ENCODE measurements around the gene SHROOM1. TPM values are rescaled to one million over a fixed set of nuclear protein-coding genes. Genes with fewer than 3 reads are reported as not detected.
"Not testable (repeated sequence)": the region's sequence is repeated elsewhere in the genome, so short reads cannot be mapped to it uniquely, and the experiment has no call there.

Gene SHROOM1
- total and polyA plus RNA-seq, 4 donors = 4.5 to 17.6 (median 8.9) TPM

- Histone ChIP-seq H3K27ac (ENCODE audit: low read depth, low read length) (no peak overlapping the region), H3K27me3 (ENCODE audit: control insufficient read depth, insufficient read depth, low read length) (peaks cover 37% of the 10 kb centered on the region), H3K4me1 (ENCODE audit: control insufficient read depth, insufficient read depth, low read length) (peaks cover 22% of the 10 kb centered on the region), H3K9me3 (ENCODE audit: control insufficient read depth, insufficient read depth, low read length) (no peaks in the 10 kb centered on the region), H3K4me3 (ENCODE audit: low read depth, low read length) (no peak overlapping the region), H3K36me3 (ENCODE audit: control insufficient read depth, insufficient read depth, low read length) (no peaks in the 10 kb centered on the region)
- 73% methylated on average over 3 of the region's 5 CpGs for WGBS (ENCODE audit: insufficient coverage)
- no peak for DNase-seq (ENCODE audit: low read depth in 4 of 6, low spot score in 6 of 6)
Measured at GRCh38 chr5:132810605-132811004, 19.8 kb downstream of the SHROOM1 start.

GRCh38 chr5:132808866-132809265 is 21.6 kb downstream of the SHROOM1 start:
- Histone ChIP-seq H3K36me3 (ENCODE audit: control insufficient read depth, insufficient read depth, low read length) (no peaks in the 10 kb centered on the region), H3K4me3 (ENCODE audit: low read depth, low read length) (no peak overlapping the region), H3K27ac (ENCODE audit: low read depth, low read length) (no peak overlapping the region), H3K4me1 (ENCODE audit: control insufficient read depth, insufficient read depth, low read length) (peaks cover 20% of the 10 kb centered on the region), H3K27me3 (ENCODE audit: control insufficient read depth, insufficient read depth, low read length) (peaks cover 31% of the 10 kb centered on the region), H3K9me3 (ENCODE audit: control insufficient read depth, insufficient read depth, low read length) (no peaks in the 10 kb centered on the region)
- 78% methylated on average over 2 of the region's 3 CpGs for WGBS (ENCODE audit: insufficient coverage)
- no peak for DNase-seq (ENCODE audit: low read depth in 4 of 6, low spot score in 6 of 6)

DNA sequence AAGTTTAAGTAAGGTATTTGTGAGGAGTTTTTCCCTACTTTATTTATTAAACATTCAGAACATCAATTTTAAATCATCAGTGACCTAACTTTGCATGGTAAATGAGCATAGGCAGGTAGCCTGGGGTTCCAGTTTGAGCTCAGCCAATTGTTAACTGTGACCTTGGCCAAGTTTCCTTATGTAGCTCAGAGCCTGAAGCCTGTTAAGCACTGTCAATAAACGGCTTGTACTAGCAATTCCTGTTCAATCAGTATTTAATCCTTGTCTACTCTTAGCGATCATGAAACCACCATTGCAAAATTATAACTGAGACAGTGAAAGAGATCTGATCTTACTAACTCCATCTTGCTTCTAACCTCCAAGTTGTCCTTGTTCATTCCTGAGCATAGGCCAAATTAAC is 22.0 kb downstream of the SHROOM1 start:
- no peak overlapping the region for H3K4me3 ChIP-seq (ENCODE audit: low read depth, low read length)
- no CpG with 5 or more reads among the region's 2 CpGs for WGBS (ENCODE audit: insufficient coverage)
- H3K4me1 ChIP-seq (ENCODE audit: control insufficient read depth, insufficient read depth, low read length) = peaks cover 17% of the 10 kb centered on the region
- no peaks in the 10 kb centered on the region for H3K36me3 ChIP-seq (ENCODE audit: control insufficient read depth, insufficient read depth, low read length)
- H3K27ac ChIP-seq (ENCODE audit: low read depth, low read length) = no peak overlapping the region
- DNase-seq (ENCODE audit: low read depth in 4 of 6, low spot score in 6 of 6) = no peak
- peaks cover 28% of the 10 kb centered on the region for H3K27me3 ChIP-seq (ENCODE audit: control insufficient read depth, insufficient read depth, low read length)
- H3K9me3 ChIP-seq (ENCODE audit: control insufficient read depth, insufficient read depth, low read length) = no peaks in the 10 kb centered on the region

- no peak overlapping the region for H3K27ac ChIP-seq (ENCODE audit: low read depth, low read length)
- DNase-seq (ENCODE audit: low read depth in 4 of 6, low spot score in 6 of 6) = peak in 1 of 6 donors; percentile 50
- H3K4me1 ChIP-seq (ENCODE audit: control insufficient read depth, insufficient read depth, low read length) = peaks cover 14% of the 10 kb centered on the region
- no peaks in the 10 kb centered on the region for H3K36me3 ChIP-seq (ENCODE audit: control insufficient read depth, insufficient read depth, low read length)
- H3K4me3 ChIP-seq (ENCODE audit: low read depth, low read length) = no peak overlapping the region
- WGBS (ENCODE audit: insufficient coverage) = 45% methylated on average over 7 of the region's 12 CpGs
- H3K27me3 ChIP-seq (ENCODE audit: control insufficient read depth, insufficient read depth, low read length) = peaks cover 20% of the 10 kb centered on the region
- no peaks in the 10 kb centered on the region for H3K9me3 ChIP-seq (ENCODE audit: control insufficient read depth, insufficient read depth, low read length)
Measured at GRCh38 chr5:132807163-132807838, 23.1 kb downstream of the SHROOM1 start.

GRCh38 chr5:132806804-132807162 is 23.7 kb downstream of the SHROOM1 start:
- not testable (repeated sequence) for H3K36me3 ChIP-seq (ENCODE audit: control insufficient read depth, insufficient read depth, low read length); H3K9me3 ChIP-seq (ENCODE audit: control insufficient read depth, insufficient read depth, low read length); H3K27ac ChIP-seq (ENCODE audit: low read depth, low read length); DNase-seq (ENCODE audit: low read depth in 4 of 6, low spot score in 6 of 6); H3K4me3 ChIP-seq (ENCODE audit: low read depth, low read length)
- H3K27me3 ChIP-seq (ENCODE audit: control insufficient read depth, insufficient read depth, low read length) = peaks cover 14% of the 10 kb centered on the region
- peaks cover 11% of the 10 kb centered on the region for H3K4me1 ChIP-seq (ENCODE audit: control insufficient read depth, insufficient read depth, low read length)
- 100% methylated on average over 4 of the region's 12 CpGs for WGBS (ENCODE audit: insufficient coverage)

DNA sequence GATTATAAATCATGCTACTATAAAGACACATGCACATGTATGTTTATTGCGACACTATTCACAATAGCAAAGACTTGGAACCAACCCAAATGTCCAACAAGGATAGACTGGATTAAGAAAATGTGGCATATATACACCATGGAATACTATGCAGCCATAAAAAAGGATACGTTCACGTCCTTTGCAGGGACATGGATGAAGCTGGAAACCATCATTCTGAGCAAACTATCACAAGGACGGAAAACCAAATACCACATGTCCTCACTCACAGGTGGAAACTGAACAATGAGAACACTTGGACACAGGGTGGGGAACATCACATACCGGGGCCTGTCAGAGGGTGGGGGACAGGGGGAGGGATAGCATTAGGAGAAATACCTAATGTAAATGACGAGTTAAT is 24.6 kb downstream of the SHROOM1 start:
- H3K9me3 ChIP-seq (ENCODE audit: control insufficient read depth, insufficient read depth, low read length); H3K36me3 ChIP-seq (ENCODE audit: control insufficient read depth, insufficient read depth, low read length); DNase-seq (ENCODE audit: low read depth in 4 of 6, low spot score in 6 of 6); H3K27me3 ChIP-seq (ENCODE audit: control insufficient read depth, insufficient read depth, low read length); H3K27ac ChIP-seq (ENCODE audit: low read depth, low read length); H3K4me3 ChIP-seq (ENCODE audit: low read depth, low read length): not testable (repeated sequence)
- H3K4me1 ChIP-seq (ENCODE audit: control insufficient read depth, insufficient read depth, low read length) = peaks cover 11% of the 10 kb centered on the region
- 100% methylated on average over 1 of the region's 6 CpGs for WGBS (ENCODE audit: insufficient coverage)

DNA sequence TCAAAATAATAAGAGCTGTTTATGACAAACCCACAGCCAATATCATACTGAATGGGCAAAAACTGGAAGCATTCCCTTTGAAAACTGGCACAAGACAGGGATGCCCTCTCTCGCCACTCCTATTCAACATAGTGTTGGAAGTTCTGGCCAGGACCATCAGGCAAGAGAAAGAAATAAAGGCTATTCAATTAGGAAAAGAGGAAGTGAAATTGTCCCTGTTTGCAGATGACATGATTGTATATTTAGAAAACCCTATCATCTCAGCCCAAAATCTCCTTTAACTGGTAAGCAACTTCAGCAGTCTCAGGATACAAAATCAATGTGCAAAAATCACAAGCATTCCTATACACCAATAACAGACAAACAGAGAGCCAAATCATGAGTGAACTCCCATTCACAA is 26.2 kb downstream of the SHROOM1 start:
- H3K4me3 ChIP-seq (ENCODE audit: low read depth, low read length); H3K9me3 ChIP-seq (ENCODE audit: control insufficient read depth, insufficient read depth, low read length); H3K27ac ChIP-seq (ENCODE audit: low read depth, low read length); DNase-seq (ENCODE audit: low read depth in 4 of 6, low spot score in 6 of 6); H3K36me3 ChIP-seq (ENCODE audit: control insufficient read depth, insufficient read depth, low read length); H3K27me3 ChIP-seq (ENCODE audit: control insufficient read depth, insufficient read depth, low read length): not testable (repeated sequence)
- WGBS (ENCODE audit: insufficient coverage) = no CpG with 5 or more reads among the region's 1 CpG
- peaks cover 18% of the 10 kb centered on the region for H3K4me1 ChIP-seq (ENCODE audit: control insufficient read depth, insufficient read depth, low read length)

GRCh38 chr5:132802685-132803066 is 27.8 kb downstream of the SHROOM1 start:
- not testable (repeated sequence) for H3K4me3 ChIP-seq (ENCODE audit: low read depth, low read length); DNase-seq (ENCODE audit: low read depth in 4 of 6, low spot score in 6 of 6); H3K27me3 ChIP-seq (ENCODE audit: control insufficient read depth, insufficient read depth, low read length); H3K36me3 ChIP-seq (ENCODE audit: control insufficient read depth, insufficient read depth, low read length); H3K27ac ChIP-seq (ENCODE audit: low read depth, low read length); H3K9me3 ChIP-seq (ENCODE audit: control insufficient read depth, insufficient read depth, low read length)
- peaks cover 24% of the 10 kb centered on the region for H3K4me1 ChIP-seq (ENCODE audit: control insufficient read depth, insufficient read depth, low read length)
- no CpG with 5 or more reads among the region's 5 CpGs for WGBS (ENCODE audit: insufficient coverage)

DNA sequence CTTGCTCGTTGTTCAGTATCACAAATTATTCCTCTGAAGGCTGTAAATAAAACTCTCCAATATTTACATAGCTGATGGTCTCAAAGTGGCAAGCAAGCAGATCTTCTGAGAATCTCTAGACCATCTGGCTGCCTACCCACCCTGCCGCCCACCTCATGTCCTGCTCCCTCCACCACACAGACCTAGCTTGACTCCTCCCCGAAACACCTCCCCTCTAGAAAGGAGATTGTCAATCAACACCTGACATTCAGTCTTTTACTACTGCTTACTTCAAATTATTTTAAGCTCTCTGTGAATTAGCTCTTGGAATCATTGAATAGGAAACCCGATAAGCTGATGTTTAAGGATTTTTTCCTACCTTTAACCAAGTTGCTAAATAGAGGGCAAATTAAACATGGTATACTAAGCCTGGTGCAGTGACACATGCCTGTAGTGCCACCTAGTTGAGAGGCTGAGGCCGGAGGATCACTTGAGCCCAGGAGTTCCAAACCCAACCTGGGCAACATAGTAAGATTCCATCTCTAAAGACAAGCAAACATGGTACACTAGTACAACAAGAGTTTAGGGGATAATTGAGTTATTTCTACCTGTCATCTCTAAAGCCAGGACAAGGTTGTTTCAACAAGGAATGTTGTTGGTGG is 28.3 kb downstream of the SHROOM1 start:
- Histone ChIP-seq H3K36me3 (ENCODE audit: control insufficient read depth, insufficient read depth, low read length) (no peaks in the 10 kb centered on the region), H3K9me3 (ENCODE audit: control insufficient read depth, insufficient read depth, low read length) (no peaks in the 10 kb centered on the region), H3K4me1 (ENCODE audit: control insufficient read depth, insufficient read depth, low read length) (peaks cover 21% of the 10 kb centered on the region), H3K4me3 (ENCODE audit: low read depth, low read length) (no peak overlapping the region), H3K27me3 (ENCODE audit: control insufficient read depth, insufficient read depth, low read length) (no peaks in the 10 kb centered on the region), H3K27ac (ENCODE audit: low read depth, low read length) (no peak overlapping the region)
- no peak for DNase-seq (ENCODE audit: low read depth in 4 of 6, low spot score in 6 of 6)
- 78% methylated on average over 2 of the region's 5 CpGs for WGBS (ENCODE audit: insufficient coverage)

- no peaks in the 10 kb centered on the region for H3K36me3 ChIP-seq (ENCODE audit: control insufficient read depth, insufficient read depth, low read length)
- WGBS (ENCODE audit: insufficient coverage) = 10% methylated on average over 2 of the region's 2 CpGs
- no peaks in the 10 kb centered on the region for H3K9me3 ChIP-seq (ENCODE audit: control insufficient read depth, insufficient read depth, low read length)
- peak overlapping the region; percentile 65 for H3K27ac ChIP-seq (ENCODE audit: low read depth, low read length)
- DNase-seq (ENCODE audit: low read depth in 4 of 6, low spot score in 6 of 6) = peak in 2 of 6 donors; percentile 63
- H3K4me3 ChIP-seq (ENCODE audit: low read depth, low read length) = no peak overlapping the region
- peaks cover 14% of the 10 kb centered on the region for H3K4me1 ChIP-seq (ENCODE audit: control insufficient read depth, insufficient read depth, low read length)
- no peaks in the 10 kb centered on the region for H3K27me3 ChIP-seq (ENCODE audit: control insufficient read depth, insufficient read depth, low read length)
Measured at GRCh38 chr5:132800545-132800944, 29.9 kb downstream of the SHROOM1 start.

Data from spinal cord (tissue), 10 donors.